Measurements from ENCODE around the gene ADAMTS6.

DNA sequence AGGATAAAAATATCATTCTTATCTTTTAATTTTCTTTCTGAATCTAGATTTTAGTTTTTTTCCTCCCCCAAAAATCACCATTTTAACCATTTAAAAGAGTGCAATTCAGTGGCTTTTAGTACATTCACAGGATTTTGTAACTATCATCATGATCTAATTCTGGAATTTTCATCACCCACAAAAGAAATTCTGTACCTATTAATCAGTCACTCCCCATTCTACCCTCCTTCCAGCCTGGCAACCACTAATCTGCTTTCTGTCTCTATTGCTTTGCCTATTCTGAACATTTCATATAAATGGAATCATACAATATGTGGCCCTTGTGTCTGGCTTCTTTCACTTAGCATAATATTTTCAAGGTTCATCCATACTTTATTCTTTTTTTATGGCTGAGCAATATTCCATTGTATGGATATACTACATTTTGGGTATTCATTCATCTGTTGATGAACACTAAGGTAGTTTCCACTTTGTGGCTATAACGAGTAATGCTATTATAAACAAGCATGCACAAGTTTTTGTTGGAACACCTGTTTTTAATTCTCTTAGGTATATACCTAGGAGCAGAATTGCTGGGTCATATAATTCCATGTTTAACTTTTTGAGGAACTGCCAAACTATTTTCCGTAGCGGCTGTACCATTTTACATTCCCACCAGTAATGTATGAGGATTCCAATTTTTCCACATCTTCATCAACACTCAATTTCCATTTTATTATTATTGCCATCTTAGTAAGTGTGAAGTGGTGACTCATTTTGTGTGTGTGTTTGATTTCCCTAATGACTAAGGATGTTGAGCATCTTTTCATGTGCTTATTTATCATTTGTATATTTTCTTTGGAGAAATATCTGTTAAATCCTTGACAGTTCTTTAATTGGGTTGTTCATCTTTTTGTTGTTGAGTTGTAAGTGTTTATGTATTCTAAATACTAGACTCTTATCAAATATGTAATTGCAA, 372.7 kb downstream of the ADAMTS6 start:
- TF ChIP-seq CTCF (IDR thresholded peaks at IDR 0.05; ENCODE audit: poor library complexity) (no peak), EZH2 (IDR thresholded peaks at IDR 0.05; ENCODE audit: borderline replicate concordance) (no peak)

Data from hepatocyte (in vitro differentiated cells).